ENCODE results near the gene C1QTNF3. TPM values are rescaled to one million over a fixed set of nuclear protein-coding genes. Genes with fewer than 3 reads are reported as not detected.

Gene C1QTNF3
- total and polyA plus RNA-seq, 2 donors (not counting 1 experiment from before 2014, with no cell fraction given): 6.6 to 11.9 TPM

GRCh38 chr5:34014626-34015025 is 28.4 kb downstream of the C1QTNF3 start:
- Mint-ChIP-seq H3K27me3 (no peaks in the 10 kb centered on the region), H3K4me1 (peaks cover 2% of the 10 kb centered on the region), H3K9me3 (ENCODE audit: insufficient read depth) (no peaks in the 10 kb centered on the region), H3K27ac (no peak overlapping the region), H3K4me3 (no peak overlapping the region)
- H4K20me1 ChIP-seq (ENCODE audit: control insufficient read depth, insufficient read depth, low read length, poor library complexity, severe bottlenecking): no peaks in the 10 kb centered on the region
- POLR2A ChIA-PET: no interaction called here
- H3K4me2 ChIP-seq (replicated peaks; ENCODE audit: low read depth, low read length, poor library complexity, severe bottlenecking): no peak overlapping the region
- no peaks in the 10 kb centered on the region for H3K9me3 ChIP-seq (ENCODE audit: control extremely low read depth in 1 of 3, control insufficient read depth in 2 of 3, insufficient read depth in 1 of 3, low read length in 2 of 3)
- H3K9ac ChIP-seq (ENCODE audit: low read length): no peak overlapping the region
- CTCF ChIA-PET: no interaction called here
- no peak overlapping the region for H2AFZ ChIP-seq (ENCODE audit: insufficient read depth, low read depth, low read length, poor library complexity, severe bottlenecking)
- ATAC-seq (ENCODE audit: low read depth) (no peak), DNase-seq (no peak)
- intact Hi-C loops (cut with micrococcal nuclease): no loop called here
- WGBS (ENCODE audit: insufficient coverage): no CpG with 5 or more reads among the region's 2 CpGs
- H3K4me1 ChIP-seq (ENCODE audit: control insufficient read depth in 2 of 2, insufficient read depth in 2 of 2, low read length in 2 of 2): no peaks in the 10 kb centered on the region
- H3K27ac ChIP-seq (ENCODE audit: low read length in 2 of 2): no peak overlapping the region
- TF ChIP-seq EZH2 (IDR thresholded peaks at IDR 0.05; ENCODE audit: borderline replicate concordance, insufficient read depth, low read depth, low read length, poor library complexity, severe bottlenecking): no peak
- TF ChIP-seq, protein P1, sequence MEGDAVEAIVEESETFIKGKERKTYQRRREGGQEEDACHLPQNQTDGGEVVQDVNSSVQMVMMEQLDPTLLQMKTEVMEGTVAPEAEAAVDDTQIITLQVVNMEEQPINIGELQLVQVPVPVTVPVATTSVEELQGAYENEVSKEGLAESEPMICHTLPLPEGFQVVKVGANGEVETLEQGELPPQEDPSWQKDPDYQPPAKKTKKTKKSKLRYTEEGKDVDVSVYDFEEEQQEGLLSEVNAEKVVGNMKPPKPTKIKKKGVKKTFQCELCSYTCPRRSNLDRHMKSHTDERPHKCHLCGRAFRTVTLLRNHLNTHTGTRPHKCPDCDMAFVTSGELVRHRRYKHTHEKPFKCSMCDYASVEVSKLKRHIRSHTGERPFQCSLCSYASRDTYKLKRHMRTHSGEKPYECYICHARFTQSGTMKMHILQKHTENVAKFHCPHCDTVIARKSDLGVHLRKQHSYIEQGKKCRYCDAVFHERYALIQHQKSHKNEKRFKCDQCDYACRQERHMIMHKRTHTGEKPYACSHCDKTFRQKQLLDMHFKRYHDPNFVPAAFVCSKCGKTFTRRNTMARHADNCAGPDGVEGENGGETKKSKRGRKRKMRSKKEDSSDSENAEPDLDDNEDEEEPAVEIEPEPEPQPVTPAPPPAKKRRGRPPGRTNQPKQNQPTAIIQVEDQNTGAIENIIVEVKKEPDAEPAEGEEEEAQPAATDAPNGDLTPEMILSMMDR (IDR thresholded peaks at IDR 0.05): no peak
- H3K36me3 ChIP-seq (replicated peaks in 1 of 2; ENCODE audit: control extremely low read depth in 1 of 2, control insufficient read depth in 1 of 2, extremely low read depth in 1 of 2, insufficient read depth in 2 of 2, low read length in 1 of 2): peaks cover 2 to 7% of the 10 kb centered on the region in 2 experiments
- no peaks in the 10 kb centered on the region for H3K79me2 ChIP-seq (ENCODE audit: control insufficient read depth, insufficient read depth, low read length)
- H3K27me3 ChIP-seq (replicated peaks in 1 of 4; ENCODE audit: control extremely low read depth in 1 of 4, control insufficient read depth in 3 of 4, insufficient read depth in 4 of 4, low read length in 3 of 4): no peaks in the 10 kb centered on the region
- H3K4me3 ChIP-seq (ENCODE audit: control extremely low read depth in 1 of 5, extremely low read depth in 1 of 5, insufficient read depth in 1 of 5, low read depth in 2 of 5, low read length in 4 of 5): no peak overlapping the region

DNA sequence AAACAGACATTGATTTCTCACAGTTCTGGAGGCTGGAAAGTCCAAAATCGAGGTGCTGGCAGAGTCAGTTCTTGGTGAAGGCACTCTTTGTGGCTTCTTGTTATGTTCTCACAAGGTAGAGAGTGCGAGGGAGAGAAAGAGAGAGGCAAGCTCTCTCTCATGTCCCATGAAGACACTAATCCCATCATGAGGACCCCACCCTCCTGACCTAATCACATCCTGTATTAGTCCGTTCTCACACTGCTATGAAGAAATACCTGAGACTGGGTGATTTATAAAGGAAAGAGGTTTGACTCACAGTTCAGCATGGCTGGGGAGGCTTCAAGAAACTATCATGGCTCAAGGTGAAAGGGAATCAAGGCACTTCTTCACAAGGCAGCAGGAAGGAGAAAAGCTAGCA is 29.5 kb downstream of the C1QTNF3 start:
- no peaks in the 10 kb centered on the region for H3K27me3 ChIP-seq (replicated peaks in 1 of 4; ENCODE audit: control extremely low read depth in 1 of 4, control insufficient read depth in 3 of 4, insufficient read depth in 4 of 4, low read length in 3 of 4)
- H3K9me3 ChIP-seq (ENCODE audit: control extremely low read depth in 1 of 3, control insufficient read depth in 2 of 3, insufficient read depth in 1 of 3, low read length in 2 of 3): no peaks in the 10 kb centered on the region
- no peak overlapping the region for H3K4me3 ChIP-seq (ENCODE audit: control extremely low read depth in 1 of 5, extremely low read depth in 1 of 5, insufficient read depth in 1 of 5, low read depth in 2 of 5, low read length in 4 of 5)
- Mint-ChIP-seq H3K27me3 (no peaks in the 10 kb centered on the region), H3K9me3 (ENCODE audit: insufficient read depth) (no peaks in the 10 kb centered on the region), H3K27ac (no peak overlapping the region), H3K4me1 (peaks cover 11% of the 10 kb centered on the region), H3K4me3 (no peak overlapping the region)
- no peaks in the 10 kb centered on the region for H4K20me1 ChIP-seq (ENCODE audit: control insufficient read depth, insufficient read depth, low read length, poor library complexity, severe bottlenecking)
- H3K4me2 ChIP-seq (replicated peaks; ENCODE audit: low read depth, low read length, poor library complexity, severe bottlenecking): no peak overlapping the region
- no CpG with 5 or more reads among the region's 3 CpGs for WGBS (ENCODE audit: insufficient coverage)
- H3K27ac ChIP-seq (ENCODE audit: low read length in 2 of 2): no peak overlapping the region
- TF ChIP-seq, protein P1 (IDR thresholded peaks at IDR 0.05): no peak
- no peak for TF ChIP-seq EZH2 (IDR thresholded peaks at IDR 0.05; ENCODE audit: borderline replicate concordance, insufficient read depth, low read depth, low read length, poor library complexity, severe bottlenecking)
- ChIA-PET CTCF (no interaction called here), POLR2A (no interaction called here)
- DNase-seq (no peak), ATAC-seq (ENCODE audit: low read depth) (no peak)
- intact Hi-C loops (cut with micrococcal nuclease): no loop called here
- peaks cover 0 to 7% of the 10 kb centered on the region in 2 donors for H3K4me1 ChIP-seq (ENCODE audit: control insufficient read depth in 2 of 2, insufficient read depth in 2 of 2, low read length in 2 of 2)
- no peaks in the 10 kb centered on the region for H3K79me2 ChIP-seq (ENCODE audit: control insufficient read depth, insufficient read depth, low read length)
- peaks cover 0 to 2% of the 10 kb centered on the region in 2 experiments for H3K36me3 ChIP-seq (replicated peaks in 1 of 2; ENCODE audit: control extremely low read depth in 1 of 2, control insufficient read depth in 1 of 2, extremely low read depth in 1 of 2, insufficient read depth in 2 of 2, low read length in 1 of 2)
- H3K9ac ChIP-seq (ENCODE audit: low read length): no peak overlapping the region
- H2AFZ ChIP-seq (ENCODE audit: insufficient read depth, low read depth, low read length, poor library complexity, severe bottlenecking): no peak overlapping the region
